ES-I3 (cell line): ENCODE data around the gene SKOR2.
"Not testable (repeated sequence)": the region's sequence is repeated elsewhere in the genome, so short reads cannot be mapped to it uniquely, and the experiment has no call there.

Experiments
- H3K36me3 ChIP-seq: 2 replicates; pipeline ENCODE4 v1.6.1; 2013; ENCODE audit warnings: mild to moderate bottlenecking, low read length, control low read depth, moderate library complexity; ENCODE audit not compliant: insufficient read depth
- H3K4me1 ChIP-seq: 2 replicates; pipeline ENCODE4 v1.6.1; 2013; ENCODE audit warnings: mild to moderate bottlenecking, control low read depth, low read length; ENCODE audit not compliant: insufficient read depth
- H3K9ac ChIP-seq: 2 replicates; pipeline ENCODE4 v1.6.1; 2013; ENCODE audit warnings: low read depth, mild to moderate bottlenecking, low read length, moderate library complexity
- H3K9me3 ChIP-seq: 2 replicates; pipeline ENCODE4 v1.6.1; 2013; ENCODE audit warnings: mild to moderate bottlenecking, low read length, moderate library complexity; ENCODE audit not compliant: control insufficient read depth, insufficient read depth

The SKOR2 gene

GRCh38 chr18:47247416-47248114 is 3.9 kb downstream of the SKOR2 start:
- Histone ChIP-seq H3K9me3 (no peaks in the 10 kb centered on the region), H3K36me3 (no peaks in the 10 kb centered on the region; the same call in 1 of the 2 replicates), H3K4me1 (peaks cover 5% of the 10 kb centered on the region; the same call in 1 of the 2 replicates), H3K9ac (peak overlapping the region; percentile 44; the same call in 1 of the 2 replicates)

- Histone ChIP-seq H3K4me1 (peaks cover 5% of the 10 kb centered on the region; the same call in 1 of the 2 replicates), H3K9me3 (no peaks in the 10 kb centered on the region), H3K36me3 (no peaks in the 10 kb centered on the region; the same call in 1 of the 2 replicates), H3K9ac (peak overlapping the region; percentile 44; the same call in 1 of the 2 replicates)
Observed at GRCh38 chr18:47247036-47247415, 4.4 kb downstream of the SKOR2 start.

GRCh38 chr18:47246027-47246971 is 5.2 kb downstream of the SKOR2 start:
- no peaks in the 10 kb centered on the region for H3K9me3 ChIP-seq
- H3K36me3 ChIP-seq, result no peaks in the 10 kb centered on the region; the same call in 1 of the 2 replicates
- peaks cover 5% of the 10 kb centered on the region; the same call in 1 of the 2 replicates for H3K4me1 ChIP-seq
- H3K9ac ChIP-seq, result no peak overlapping the region

GRCh38 chr18:47244086-47244485 is 7.4 kb downstream of the SKOR2 start:
- Histone ChIP-seq H3K36me3 (no peaks in the 10 kb centered on the region; the same call in 1 of the 2 replicates), H3K9me3 (no peaks in the 10 kb centered on the region), H3K4me1 (peaks cover 5% of the 10 kb centered on the region; the same call in 1 of the 2 replicates), H3K9ac (no peak overlapping the region)

- Histone ChIP-seq H3K9ac (no peak overlapping the region), H3K9me3 (no peaks in the 10 kb centered on the region), H3K4me1 (no peaks in the 10 kb centered on the region), H3K36me3 (no peaks in the 10 kb centered on the region)
Observed at GRCh38 chr18:47235096-47235495, 16.4 kb downstream of the SKOR2 start.

GRCh38 chr18:47226660-47227059 is 24.8 kb downstream of the SKOR2 start:
- no peak overlapping the region for H3K9ac ChIP-seq

GRCh38 chr18:47215554-47216138 is 35.8 kb downstream of the SKOR2 start:
- H3K9ac ChIP-seq, result no peak overlapping the region
- H3K9me3 ChIP-seq, result no peaks in the 10 kb centered on the region
- H3K4me1 ChIP-seq, result no peaks in the 10 kb centered on the region
- H3K36me3 ChIP-seq, result no peaks in the 10 kb centered on the region

More at GRCh38 chr18:47226660-47227059, 24.8 kb downstream of the SKOR2 start:
- no peaks in the 10 kb centered on the region for H3K4me1 ChIP-seq
- no peaks in the 10 kb centered on the region for H3K36me3 ChIP-seq
- no peaks in the 10 kb centered on the region for H3K9me3 ChIP-seq

GRCh38 chr18:47209171-47209570 is 42.3 kb downstream of the SKOR2 start:
- no peaks in the 10 kb centered on the region for H3K36me3 ChIP-seq
- no peaks in the 10 kb centered on the region for H3K9me3 ChIP-seq
- no peaks in the 10 kb centered on the region for H3K4me1 ChIP-seq
- H3K9ac ChIP-seq, result no peak overlapping the region

GRCh38 chr18:47206945-47207637 is 44.4 kb downstream of the SKOR2 start:
- no peaks in the 10 kb centered on the region for H3K36me3 ChIP-seq
- no peak overlapping the region for H3K9ac ChIP-seq
- H3K9me3 ChIP-seq, result no peaks in the 10 kb centered on the region
- H3K4me1 ChIP-seq, result no peaks in the 10 kb centered on the region

GRCh38 chr18:47204908-47205522 is 46.4 kb downstream of the SKOR2 start:
- no peaks in the 10 kb centered on the region for H3K9me3 ChIP-seq
- no peak overlapping the region for H3K9ac ChIP-seq
- no peaks in the 10 kb centered on the region for H3K4me1 ChIP-seq
- no peaks in the 10 kb centered on the region for H3K36me3 ChIP-seq

- Histone ChIP-seq H3K4me1 (no peaks in the 10 kb centered on the region), H3K36me3 (no peaks in the 10 kb centered on the region), H3K9me3 (no peaks in the 10 kb centered on the region), H3K9ac (no peak overlapping the region)
Observed at GRCh38 chr18:47203626-47204464, 47.6 kb downstream of the SKOR2 start.

GRCh38 chr18:47195961-47196360 is 55.5 kb downstream of the SKOR2 start:
- not testable (repeated sequence) for H3K9me3 ChIP-seq, H3K4me1 ChIP-seq, H3K36me3 ChIP-seq, H3K9ac ChIP-seq

- no peak overlapping the region for H3K9ac ChIP-seq
- H3K9me3 ChIP-seq, result no peaks in the 10 kb centered on the region
- H3K36me3 ChIP-seq, result no peaks in the 10 kb centered on the region
- H3K4me1 ChIP-seq, result no peaks in the 10 kb centered on the region
Observed at GRCh38 chr18:47191961-47192360, 59.5 kb downstream of the SKOR2 start.
